ENCODE results near the gene PHC3. TPM values are rescaled to one million over a fixed set of nuclear protein-coding genes. Genes with fewer than 3 reads are reported as not detected.

The PHC3 gene
- total RNA-seq, 4 donors from 2014 or later: 45.2 to 113 (median 83.9) TPM

- Histone ChIP-seq H3K9me3 (no peaks in the 10 kb centered on the region), H3K4me1 (no peaks in the 10 kb centered on the region), H3K36me3 (peaks cover 4 to 87% of the 10 kb centered on the region in 2 donors), H3K27me3 (no peaks in the 10 kb centered on the region), H3K27ac (no peak overlapping the region), H3K4me3 (no peak overlapping the region)
- no peak for TF ChIP-seq CTCF (IDR thresholded peaks at IDR 0.05)
- no peak for TF ChIP-seq POLR2AphosphoS5 (IDR thresholded peaks at IDR 0.05)
- no peak for TF ChIP-seq EP300 (IDR thresholded peaks at IDR 0.05)
- no peak for TF ChIP-seq POLR2A (IDR thresholded peaks at IDR 0.05)
- no peak for ATAC-seq
- 86 to 92% methylated on average over 8 to 9 of the region's 9 CpGs for WGBS, 2 donors (ENCODE audit: low coverage in 1 of 2)
Measured at GRCh38 chr3:170111147-170111771, 70.3 kb downstream of the PHC3 start.

GRCh38 chr3:170109579-170110293 lies 71.8 kb downstream of the PHC3 start:
- Histone ChIP-seq H3K27ac (peak overlapping the region in 1 of 4 donors; percentile 1), H3K36me3 (peaks cover 4 to 85% of the 10 kb centered on the region in 2 donors), H3K27me3 (no peaks in the 10 kb centered on the region), H3K4me1 (no peaks in the 10 kb centered on the region), H3K4me3 (no peak overlapping the region), H3K9me3 (no peaks in the 10 kb centered on the region)
- no peak for ATAC-seq
- 95 to 100% methylated on average over 2 of the region's 2 CpGs for WGBS, 2 donors (ENCODE audit: low coverage in 1 of 2)
- TF ChIP-seq POLR2AphosphoS5 (IDR thresholded peaks at IDR 0.05) (no peak), POLR2A (IDR thresholded peaks at IDR 0.05) (no peak), EP300 (IDR thresholded peaks at IDR 0.05) (no peak), CTCF (IDR thresholded peaks at IDR 0.05) (no peak)

- TF ChIP-seq EP300 (IDR thresholded peaks at IDR 0.05): no peak
- TF ChIP-seq POLR2A (IDR thresholded peaks at IDR 0.05): no peak
- peaks cover 4 to 86% of the 10 kb centered on the region in 2 donors for H3K36me3 ChIP-seq
- 59 to 79% methylated on average over 3 of the region's 3 CpGs for WGBS, 2 donors (ENCODE audit: low coverage in 1 of 2)
- no peak overlapping the region for H3K27ac ChIP-seq
- H3K4me1 ChIP-seq: no peaks in the 10 kb centered on the region
- H3K4me3 ChIP-seq: no peak overlapping the region
- ATAC-seq: no peak
- no peaks in the 10 kb centered on the region for H3K27me3 ChIP-seq
- no peaks in the 10 kb centered on the region for H3K9me3 ChIP-seq
Measured at GRCh38 chr3:170108955-170109354, 72.6 kb downstream of the PHC3 start.

GRCh38 chr3:170107941-170108340 lies 73.6 kb downstream of the PHC3 start:
- H3K27ac ChIP-seq: no peak overlapping the region
- 87 to 100% methylated on average over 1 of the region's 1 CpG for WGBS, 2 donors (ENCODE audit: low coverage in 1 of 2)
- no peak overlapping the region for H3K4me3 ChIP-seq
- TF ChIP-seq POLR2AphosphoS5 (IDR thresholded peaks at IDR 0.05) (no peak), EP300 (IDR thresholded peaks at IDR 0.05) (no peak), POLR2A (IDR thresholded peaks at IDR 0.05) (no peak), CTCF (IDR thresholded peaks at IDR 0.05) (no peak)
- no peaks in the 10 kb centered on the region for H3K4me1 ChIP-seq
- H3K9me3 ChIP-seq: no peaks in the 10 kb centered on the region
- H3K27me3 ChIP-seq: no peaks in the 10 kb centered on the region
- no peak for ATAC-seq
- H3K36me3 ChIP-seq: peaks cover 0 to 85% of the 10 kb centered on the region in 2 donors

GRCh38 chr3:170102431-170102830 lies 79.1 kb downstream of the PHC3 start:
- no peak for ATAC-seq
- no peaks in the 10 kb centered on the region for H3K4me1 ChIP-seq
- no peak overlapping the region for H3K4me3 ChIP-seq
- no peaks in the 10 kb centered on the region for H3K27me3 ChIP-seq
- H3K9me3 ChIP-seq: no peaks in the 10 kb centered on the region
- TF ChIP-seq POLR2AphosphoS5 (IDR thresholded peaks at IDR 0.05): no peak
- no peak for TF ChIP-seq POLR2A (IDR thresholded peaks at IDR 0.05)
- no peak for TF ChIP-seq EP300 (IDR thresholded peaks at IDR 0.05)
- no peak for TF ChIP-seq CTCF (IDR thresholded peaks at IDR 0.05)
- no peak overlapping the region for H3K27ac ChIP-seq
- 95 to 99% methylated on average over 8 of the region's 8 CpGs for WGBS, 2 donors (ENCODE audit: low coverage in 1 of 2)
- peaks cover 14 to 97% of the 10 kb centered on the region in 2 donors for H3K36me3 ChIP-seq

Measured in gastroesophageal sphincter (tissue), 4 donors.